Spleen (tissue), 11 donors: ENCODE measurements around the gene ENC1. TPM values are rescaled to one million over a fixed set of nuclear protein-coding genes. Genes with fewer than 3 reads are reported as not detected.

Experiments
- DNase-seq: peaks from one replicate; pipeline ENCODE4 v3.0.0-alpha.2; 2020
- H3K27ac ChIP-seq, 8 donors: fragments of 200-600 bp; sonication (generic) in 7 of 8; 1 replicate in 4 of 8; 2 replicates in 4 of 8; pipeline versions ENCODE4 v1.5.0 to v1.8.0; 2016 to 2021; ENCODE audit warnings: inconsistent platforms in 4 of 8, mild to moderate bottlenecking in 4 of 8, moderate library complexity in 1 of 8
- H3K27me3 ChIP-seq, 7 donors: fragments of 200-600 bp; sonication (generic) in 6 of 7; replicated peaks in 1 of 7; 1 replicate in 4 of 7; 2 replicates in 3 of 7; pipeline versions ENCODE4 v1.5.0 to v1.8.0; 2016 to 2021; ENCODE audit warnings: inconsistent platforms in 3 of 7, mild to moderate bottlenecking in 1 of 7
- H3K36me3 ChIP-seq, 6 donors: fragments of 200-600 bp; sonication (generic) in 5 of 6; 1 replicate in 4 of 6; 2 replicates in 2 of 6; pipeline versions ENCODE4 v1.5.0 to v1.8.0; 2016 to 2021; ENCODE audit warnings: inconsistent platforms in 2 of 6
- H3K4me1 ChIP-seq, 6 donors: fragments of 200-600 bp; sonication (generic) in 5 of 6; 1 replicate in 3 of 6; 2 replicates in 3 of 6; pipeline versions ENCODE4 v1.5.0 to v1.8.0; 2016 to 2021; ENCODE audit warnings: inconsistent platforms in 3 of 6
- H3K4me3 ChIP-seq, 8 donors: fragments of 200-600 bp; sonication (generic) in 7 of 8; 1 replicate in 4 of 8; 2 replicates in 4 of 8; pipeline versions ENCODE4 v1.5.0 to v1.8.0; 2016 to 2021; ENCODE audit warnings: inconsistent platforms in 4 of 8, mild to moderate bottlenecking in 4 of 8, moderate library complexity in 2 of 8
- H3K9me3 ChIP-seq, 8 donors: fragments of 200-600 bp; sonication (generic) in 7 of 8; 1 replicate in 4 of 8; 2 replicates in 4 of 8; pipeline versions ENCODE4 v1.5.0 to v1.8.0; 2016 to 2021; ENCODE audit warnings: inconsistent platforms in 4 of 8
- POLR2A ChIP-seq, 3 donors: fragments of 450-650 bp; IDR thresholded peaks; one replicate each; pipeline ENCODE4 v1.5.1; 2017; ENCODE audit warnings: antibody characterized with exemption in 3 of 3, mild to moderate bottlenecking in 1 of 3
- POLR2AphosphoS5 ChIP-seq, 3 donors: sonication (generic); formaldehyde crosslinking; IDR thresholded peaks; one replicate each; pipeline ENCODE4 v1.5.1; 2017; ENCODE audit warnings: antibody characterized with exemption in 3 of 3
- WGBS, 5 donors: extraction: QIAGEN DNeasy Blood & Tissue Kit in 3 of 5; methylation state at CpG; one replicate each; pipeline versions ENCODE4 v1.1.5 to v1.1.7; 2013 to 2018; 5-methylcytosine and 5-hydroxymethylcytosine counted together
- intact Hi-C: fragments of 100-400 bp; cut with DNase I; formaldehyde crosslinking; loops from one replicate; pipeline ENCODE4 v1.15.0; 2023; ENCODE audit warnings: low total_unique reads
- polyA plus RNA-seq, 3 donors: library from polyadenylated mRNA; stranded (reverse); fragments of 200-250 nt; gene quantifications; one replicate each; pipeline ENCODE4 v1.2.1, GENCODE V29; 2013
- total RNA-seq, 7 donors: library from RNA; depleted of rRNA in 3 of 7; stranded (reverse); fragments of >200 nt in 3 of 7; fragmentation: NEBNext Ultra II Directional in 4 of 7; extraction: Animal tissue kit (Norgen Biotek cat#: 25700) in 4 of 7; gene quantifications; one replicate each; pipeline versions ENCODE4 v1.1.0 to v1.2.1, GENCODE V29; 2016 to 2021
- TF ChIP-seq, protein P1 (sequence below), 11 experiments: fragments of 200-600 bp in 7 of 11; fragments of 450-650 bp in 4 of 11; sonication (generic) in 4 of 11; IDR thresholded peaks in 8 of 11; conservative IDR thresholded peaks in 3 of 11; 1 replicate in 7 of 11; 2 replicates in 4 of 11; pipeline versions ENCODE4 v1.4.0 to v1.8.0; 2016 to 2021; ENCODE audit warnings: antibody characterized with exemption in 11 of 11, inconsistent platforms in 4 of 11, mild to moderate bottlenecking in 1 of 11
- donor health status: healthy with polysubstance abuse.
- donor health status: DM: no; HTN: no; CAD: no; lungs with moderate emphysema.
- donor health status: DM: no; HTN: no; CAD: no.
- donor health status: Bipolar disorder and iron deficiency.
- donor health status: healthy.
- donor health status: DM: no; HTN: no; CAD: no.
- donor health status: DM: yes; HTN: yes; CAD: no.

Gene ENC1
- total and polyA plus RNA-seq, 10 donors: 3.8 to 19.5 (median 11.2) TPM

- H3K27ac ChIP-seq: no peak overlapping the region
- TF ChIP-seq POLR2AphosphoS5 (IDR thresholded peaks at IDR 0.05): no peak
- TF ChIP-seq, protein P1, sequence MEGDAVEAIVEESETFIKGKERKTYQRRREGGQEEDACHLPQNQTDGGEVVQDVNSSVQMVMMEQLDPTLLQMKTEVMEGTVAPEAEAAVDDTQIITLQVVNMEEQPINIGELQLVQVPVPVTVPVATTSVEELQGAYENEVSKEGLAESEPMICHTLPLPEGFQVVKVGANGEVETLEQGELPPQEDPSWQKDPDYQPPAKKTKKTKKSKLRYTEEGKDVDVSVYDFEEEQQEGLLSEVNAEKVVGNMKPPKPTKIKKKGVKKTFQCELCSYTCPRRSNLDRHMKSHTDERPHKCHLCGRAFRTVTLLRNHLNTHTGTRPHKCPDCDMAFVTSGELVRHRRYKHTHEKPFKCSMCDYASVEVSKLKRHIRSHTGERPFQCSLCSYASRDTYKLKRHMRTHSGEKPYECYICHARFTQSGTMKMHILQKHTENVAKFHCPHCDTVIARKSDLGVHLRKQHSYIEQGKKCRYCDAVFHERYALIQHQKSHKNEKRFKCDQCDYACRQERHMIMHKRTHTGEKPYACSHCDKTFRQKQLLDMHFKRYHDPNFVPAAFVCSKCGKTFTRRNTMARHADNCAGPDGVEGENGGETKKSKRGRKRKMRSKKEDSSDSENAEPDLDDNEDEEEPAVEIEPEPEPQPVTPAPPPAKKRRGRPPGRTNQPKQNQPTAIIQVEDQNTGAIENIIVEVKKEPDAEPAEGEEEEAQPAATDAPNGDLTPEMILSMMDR (IDR thresholded peaks at IDR 0.05 in 8 of 11, conservative IDR thresholded peaks at IDR 0.05 in 3 of 11): no peak
- no peak for TF ChIP-seq POLR2A (IDR thresholded peaks at IDR 0.05)
- intact Hi-C loops: no loop called here
- H3K4me1 ChIP-seq: peaks cover 0 to 14% (median 9%) of the 10 kb centered on the region in 6 donors
- no peaks in the 10 kb centered on the region for H3K27me3 ChIP-seq
- H3K9me3 ChIP-seq: no peaks in the 10 kb centered on the region
- H3K4me3 ChIP-seq: no peak overlapping the region
- 73 to 90% (median 81%) methylated on average over 3 of the region's 3 CpGs for WGBS, 5 donors
- no peak for DNase-seq
- H3K36me3 ChIP-seq: no peaks in the 10 kb centered on the region
Observed at GRCh38 chr5:74588415-74588814, 52.1 kb downstream of the ENC1 start.

DNA sequence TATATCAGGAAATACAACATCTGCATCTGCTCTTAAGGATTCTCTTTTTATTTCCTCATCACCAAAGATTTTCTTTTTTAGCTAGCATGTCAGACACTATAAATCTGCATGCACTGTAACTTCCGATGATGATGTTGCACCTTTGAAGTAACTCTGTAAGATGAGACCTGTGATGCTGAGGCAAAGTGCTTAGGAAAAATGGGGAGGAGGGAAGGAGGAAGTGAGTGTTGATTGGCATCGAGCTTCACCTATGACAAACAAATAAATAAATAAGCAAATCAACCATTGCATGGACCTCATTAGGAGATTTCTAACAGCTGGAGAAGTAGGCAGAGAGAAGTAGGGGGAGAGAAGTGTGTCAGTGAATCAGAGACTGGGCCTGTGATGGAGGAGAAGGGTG lies 52.6 kb downstream of the ENC1 start:
- Histone ChIP-seq H3K9me3 (no peaks in the 10 kb centered on the region), H3K27ac (no peak overlapping the region), H3K36me3 (no peaks in the 10 kb centered on the region), H3K27me3 (no peaks in the 10 kb centered on the region), H3K4me3 (no peak overlapping the region), H3K4me1 (peaks cover 0 to 14% (median 9%) of the 10 kb centered on the region in 6 donors)
- no peak for DNase-seq
- no peak for TF ChIP-seq POLR2AphosphoS5 (IDR thresholded peaks at IDR 0.05)
- no peak for TF ChIP-seq POLR2A (IDR thresholded peaks at IDR 0.05)
- TF ChIP-seq, protein P1 (IDR thresholded peaks at IDR 0.05 in 8 of 11, conservative IDR thresholded peaks at IDR 0.05 in 3 of 11): no peak
- WGBS, 5 donors: 49 to 59% (median 57%) methylated on average over 2 of the region's 2 CpGs
- intact Hi-C loops: no loop called here

GRCh38 chr5:74587300-74587699 lies 53.2 kb downstream of the ENC1 start:
- TF ChIP-seq, protein P1 (IDR thresholded peaks at IDR 0.05 in 8 of 11, conservative IDR thresholded peaks at IDR 0.05 in 3 of 11): no peak
- 57 to 66% (median 63%) methylated on average over 4 of the region's 4 CpGs for WGBS, 5 donors
- Histone ChIP-seq H3K27ac (peak overlapping the region in 5 of 8 donors; percentile 9 to 50 (median 43)), H3K4me1 (peaks cover 0 to 14% (median 9%) of the 10 kb centered on the region in 6 donors), H3K36me3 (no peaks in the 10 kb centered on the region), H3K4me3 (no peak overlapping the region), H3K9me3 (no peaks in the 10 kb centered on the region), H3K27me3 (no peaks in the 10 kb centered on the region)
- intact Hi-C loops: no loop called here
- no peak for DNase-seq

GRCh38 chr5:74586856-74587255 lies 53.7 kb downstream of the ENC1 start:
- H3K36me3 ChIP-seq: no peaks in the 10 kb centered on the region
- no peaks in the 10 kb centered on the region for H3K9me3 ChIP-seq
- no peak for DNase-seq
- peak overlapping the region in 5 of 8 donors; percentile 9 to 50 (median 43) for H3K27ac ChIP-seq
- no peak overlapping the region for H3K4me3 ChIP-seq
- H3K27me3 ChIP-seq: no peaks in the 10 kb centered on the region
- TF ChIP-seq POLR2A (IDR thresholded peaks at IDR 0.05) (no peak), POLR2AphosphoS5 (IDR thresholded peaks at IDR 0.05) (no peak)
- TF ChIP-seq, protein P1 (IDR thresholded peaks at IDR 0.05 in 8 of 11, conservative IDR thresholded peaks at IDR 0.05 in 3 of 11): no peak
- intact Hi-C loops: no loop called here
- peaks cover 0 to 14% (median 9%) of the 10 kb centered on the region in 6 donors for H3K4me1 ChIP-seq
- WGBS, 5 donors: 69 to 85% (median 76%) methylated on average over 1 of the region's 1 CpG
